Retinal pigment epithelial cell (primary cell): Measurements from ENCODE around the gene ANGPTL4.

Experiments used
- DNase-seq: peaks from one replicate; pipeline ENCODE4 v3.0.0-alpha.2; 2010; ENCODE audit warnings: low read depth
- H3K4me3 ChIP-seq: 2 replicates; pipeline ENCODE4 v1.5.1; 2011; ENCODE audit warnings: mild to moderate bottlenecking, low read length, control low read depth, moderate library complexity
- CTCF ChIP-seq: conservative IDR thresholded peaks from 2 replicates; pipeline ENCODE4 v1.5.1; 2011; ENCODE audit warnings: low read depth, low read length, control low read depth, inconsistent platforms

ANGPTL4 gene

GRCh38 chr19:8321067-8321985 lies 42.6 kb upstream of the ANGPTL4 start, which contains the start of the genes NDUFA7 and RPS28:
TSS of gene NDUFA7 (minus strand) at chr19:8321375. CDS start at chr19:8321358, 17 bp downstream.
TSS of gene RPS28 (plus strand) at chr19:8321496. CDS start at chr19:8321531, 35 bp downstream.
- TF ChIP-seq CTCF, result no peak
- DNase-seq, result peak; percentile 71
- peak within 1 kb of the TSS; percentile 99 for H3K4me3 ChIP-seq

GRCh38 chr19:8321986-8322637 lies 41.8 kb upstream of the ANGPTL4 start:
- H3K4me3 ChIP-seq, result peak overlapping the region; percentile 99

DNA sequence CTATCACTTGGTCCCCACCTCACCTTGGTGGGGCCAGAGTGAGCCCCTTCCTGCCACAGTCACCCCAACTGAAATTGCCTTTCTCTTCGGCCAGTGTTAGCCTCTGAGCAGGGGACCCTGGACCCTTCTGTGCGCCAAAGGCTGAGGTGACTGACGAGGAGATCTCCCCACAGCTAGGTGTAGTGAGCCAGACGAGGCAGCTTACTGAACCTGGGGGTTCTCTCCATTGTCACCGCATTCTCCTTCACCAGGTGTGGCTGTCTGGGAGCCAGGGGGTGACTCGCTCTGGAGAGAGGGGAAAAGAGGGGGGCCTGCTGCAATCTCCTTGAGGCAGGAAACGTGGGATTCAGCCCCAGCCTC lies 41.3 kb upstream of the ANGPTL4 start:
- DNase-seq, result no peak
- peak overlapping the region; percentile 99 for H3K4me3 ChIP-seq
- no peak for TF ChIP-seq CTCF

More at GRCh38 chr19:8321986-8322637, 41.8 kb upstream of the ANGPTL4 start:
- no peak for DNase-seq
- TF ChIP-seq CTCF, result no peak

- DNase-seq, result no peak
- no peak overlapping the region for H3K4me3 ChIP-seq
- TF ChIP-seq CTCF, result no peak
Measured at GRCh38 chr19:8323781-8324185, 40.2 kb upstream of the ANGPTL4 start.

DNA sequence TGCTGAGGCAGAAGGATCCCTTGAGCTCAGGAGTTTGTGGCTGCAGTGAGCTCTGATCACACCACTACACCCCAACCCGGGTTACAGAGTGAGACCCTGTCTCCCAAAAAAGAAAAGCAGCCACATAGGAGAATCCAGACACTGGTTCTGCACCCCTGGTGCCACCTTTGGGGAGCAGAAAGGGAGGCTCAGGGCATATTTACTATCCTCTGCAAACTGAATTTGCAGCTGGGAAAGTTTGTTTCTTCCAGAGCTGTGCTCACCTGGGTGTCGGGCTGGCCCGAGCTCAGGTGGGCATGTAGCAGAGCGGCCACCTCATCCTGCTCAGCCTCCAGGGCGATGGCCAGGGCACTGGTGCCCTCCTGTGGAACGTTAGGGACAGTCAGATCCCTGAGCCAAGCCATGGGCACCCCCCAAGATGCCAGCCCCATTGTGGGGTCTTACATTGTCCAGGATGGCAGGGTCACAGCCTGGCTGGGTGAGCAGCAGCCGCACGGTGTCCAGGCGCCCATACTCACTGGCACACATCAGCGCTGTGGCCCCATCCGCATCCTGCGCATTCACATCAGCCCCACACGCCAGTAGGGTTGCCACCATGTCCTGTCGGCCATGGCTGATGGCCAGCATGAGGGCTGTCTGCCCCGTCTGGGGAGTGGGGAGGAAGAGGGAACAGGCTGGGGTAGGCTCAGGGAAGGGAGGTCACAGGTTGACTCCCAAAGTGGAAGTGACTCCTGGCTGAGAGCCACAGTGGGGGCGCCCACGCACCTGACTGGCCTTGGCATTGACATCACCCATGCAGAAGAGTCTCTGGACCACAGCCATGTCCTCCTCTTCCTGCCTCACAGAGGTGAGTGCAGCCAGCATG lies 39.5 kb upstream of the ANGPTL4 start:
- no peak for DNase-seq
- H3K4me3 ChIP-seq, result no peak overlapping the region
- TF ChIP-seq CTCF, result no peak

- H3K4me3 ChIP-seq, result no peak overlapping the region
- no peak for DNase-seq
- no peak for TF ChIP-seq CTCF
Measured at GRCh38 chr19:8325454-8325853, 38.5 kb upstream of the ANGPTL4 start.
